GM12878 (cell line): ENCODE data around the gene RPS8. TPM values are rescaled to one million over a fixed set of nuclear protein-coding genes. Genes with fewer than 3 reads are reported as not detected.

Experiments used
- BMI1 ChIP-seq: fragments of 450-650 bp; IDR thresholded peaks from 2 replicates; pipeline ENCODE4 v1.6.1; 2016; ENCODE audit warnings: mild to moderate bottlenecking, moderate library complexity, borderline replicate concordance
- BRCA1 ChIP-seq: IDR thresholded peaks from 2 replicates; pipeline ENCODE4 v1.6.1; 2011; ENCODE audit warnings: low read depth, low read length, improper control_type of control experiment
- CHD1 ChIP-seq: IDR thresholded peaks from 2 replicates; pipeline ENCODE4 v1.6.1; 2012; ENCODE audit warnings: low read depth, low read length, improper control_type of control experiment
- DPF2 ChIP-seq: fragments of 450-650 bp; IDR thresholded peaks from 2 replicates; pipeline ENCODE4 v1.6.1; 2017; ENCODE audit warnings: mild to moderate bottlenecking
- FOXM1 ChIP-seq: IDR thresholded peaks from 2 replicates; pipeline ENCODE4 v1.6.1; 2012; ENCODE audit warnings: low read depth, mild to moderate bottlenecking, inconsistent platforms, low read length, moderate library complexity
- GABPA ChIP-seq: IDR thresholded peaks from 2 replicates; pipeline ENCODE4 v1.6.1; 2014; ENCODE audit warnings: antibody characterized with exemption, low read depth, mild to moderate bottlenecking, inconsistent platforms
- IRF4 ChIP-seq: IDR thresholded peaks from 2 replicates; pipeline ENCODE4 v1.6.1; 2011; ENCODE audit warnings: low read depth, low read length
- JUNB ChIP-seq: IDR thresholded peaks from 2 replicates; pipeline ENCODE4 v1.6.1; 2016; ENCODE audit warnings: antibody characterized with exemption, mild to moderate bottlenecking
- KLF5 ChIP-seq: fragments of 450-650 bp; IDR thresholded peaks from 2 replicates; pipeline ENCODE4 v1.6.1; 2014; ENCODE audit warnings: mild to moderate bottlenecking; ENCODE audit not compliant: partially characterized antibody
- LARP7 ChIP-seq: fragments of 450-650 bp; IDR thresholded peaks from 2 replicates; pipeline ENCODE4 v1.6.1; 2017; ENCODE audit warnings: mild to moderate bottlenecking
- NBN ChIP-seq: fragments of 450-650 bp; IDR thresholded peaks from 2 replicates; pipeline ENCODE4 v1.6.1; 2016
- NFYB ChIP-seq: IDR thresholded peaks from 2 replicates; pipeline ENCODE4 v1.6.1; 2011; ENCODE audit warnings: low read depth, mild to moderate bottlenecking, low read length, improper control_type of control experiment, moderate library complexity; ENCODE audit not compliant: insufficient read depth
- PAX5 ChIP-seq: IDR thresholded peaks from 2 replicates; pipeline ENCODE4 v1.6.1; 2011; ENCODE audit warnings: low read depth, low read length, borderline replicate concordance
- POLR2AphosphoS2 ChIP-seq: IDR thresholded peaks from 2 replicates; pipeline ENCODE4 v1.6.1; 2011; ENCODE audit warnings: low read depth, mild to moderate bottlenecking, low read length, improper control_type of control experiment, moderate library complexity
- POU2F2 ChIP-seq: IDR thresholded peaks from 3 replicates; pipeline ENCODE4 v1.6.1; 2011; ENCODE audit warnings: low read depth, mild to moderate bottlenecking, low read length, borderline replicate concordance
- SIN3A ChIP-seq: IDR thresholded peaks from 2 replicates; pipeline ENCODE4 v1.6.1; 2012; ENCODE audit warnings: low read depth, low read length, improper control_type of control experiment
- SMAD5 ChIP-seq: IDR thresholded peaks from 2 replicates; pipeline ENCODE4 v1.6.1; 2016; ENCODE audit warnings: antibody characterized with exemption, low read depth
- SP1 ChIP-seq: IDR thresholded peaks from one replicate; pipeline ENCODE4 v1.6.1; 2011; ENCODE audit warnings: low read depth, low read length
- SPI1 ChIP-seq: IDR thresholded peaks from 2 replicates; pipeline ENCODE4 v1.6.1; 2011; ENCODE audit warnings: low read depth, mild to moderate bottlenecking, low read length, moderate library complexity, borderline replicate concordance; ENCODE audit not compliant: insufficient read depth
- ZNF274 ChIP-seq: IDR thresholded peaks from one replicate; pipeline ENCODE4 v1.8.0; 2011; ENCODE audit not compliant: insufficient read length, insufficient read depth
- polyA plus RNA-seq, 11 experiments: library from polyadenylated mRNA; depleted of rRNA in 4 of 11; unstranded in 6 of 11; stranded (reverse) in 5 of 11; fragments of >200 nt; fragmentation: Nextera tagmentation in 4 of 11; fragmentation: Illumina TruSeq in 1 of 11; extraction: Ambion mirVana in 4 of 11; extraction: Trizol in 1 of 11; gene quantifications; 1 replicate in 1 of 11; 2 replicates in 10 of 11; pipeline versions ENCODE4 v1.2.1 to v1.2.3, GENCODE V29; 2011 to 2016; ENCODE audit warnings: inconsistent platforms in 2 of 11, missing spikeins in 2 of 11, low read depth in 1 of 11
- total RNA-seq, 4 experiments: library from RNA; depleted of rRNA in 3 of 4; stranded (reverse); fragments of >200 nt in 3 of 4; fragmentation: Illumina TruSeq in 1 of 4; extraction: Trizol in 1 of 4; gene quantifications; 2 replicates each; pipeline versions ENCODE4 v1.2.1 to v1.2.3, GENCODE V29; 2013 to 2021
- TF ChIP-seq, protein P1 (sequence below): fragments of 450-650 bp; IDR thresholded peaks from 2 replicates; pipeline ENCODE4 v1.6.1; 2017; ENCODE audit warnings: mild to moderate bottlenecking
- TF ChIP-seq, protein P2 (sequence below): IDR thresholded peaks from 2 replicates; pipeline ENCODE4 v1.6.1; 2011; ENCODE audit warnings: low read depth, low read length, improper control_type of control experiment, borderline replicate concordance
- TF ChIP-seq, protein P3 (sequence below): fragments of 450-650 bp; IDR thresholded peaks from 2 replicates; pipeline ENCODE4 v1.6.1; 2017; ENCODE audit warnings: mild to moderate bottlenecking, moderate library complexity
- TF ChIP-seq, protein P4 (sequence below): fragments of 450-650 bp; IDR thresholded peaks from 2 replicates; pipeline ENCODE4 v1.6.1; 2016; ENCODE audit warnings: mild to moderate bottlenecking

The RPS8 gene
- total and polyA plus RNA-seq, 10 of the 15 experiments (the other 5 are each of a cell fraction or from before 2014, with no cell fraction given), result 1,296 to 3,461 (median 2,877) TPM

DNA sequence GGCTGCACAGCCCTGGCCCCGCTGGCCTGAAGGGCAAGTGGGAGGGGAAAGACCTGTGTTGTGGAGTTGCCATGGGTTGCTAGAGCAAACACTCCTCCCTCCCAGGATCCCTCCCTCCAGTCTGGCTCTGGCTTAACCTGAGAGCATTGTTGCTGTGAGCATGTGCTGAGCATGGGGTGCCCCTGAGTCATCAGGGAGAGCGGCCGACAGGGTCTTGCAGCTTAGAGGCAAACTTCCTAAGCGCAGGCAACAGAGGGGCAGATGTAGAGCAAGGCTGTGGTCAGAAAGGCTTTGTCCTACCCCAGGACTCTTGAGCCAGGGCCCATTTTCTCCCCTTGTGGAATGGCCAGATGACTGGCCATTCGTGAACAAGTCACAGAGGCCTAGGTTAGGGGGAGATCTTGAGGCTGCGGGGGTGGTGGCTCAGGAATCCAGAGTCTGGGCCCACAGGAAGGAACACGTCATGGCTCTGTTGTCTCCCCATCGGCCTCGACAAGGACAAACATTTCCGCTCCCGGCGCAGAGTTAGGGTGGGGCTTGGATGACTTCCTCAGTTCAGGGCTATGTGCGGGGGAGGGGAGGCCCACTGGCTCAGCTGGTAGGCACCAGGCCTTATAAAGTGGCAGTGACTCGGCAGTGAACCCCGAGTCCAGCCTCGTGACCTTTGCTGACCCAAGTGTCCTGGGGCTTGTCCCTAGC is 32.2 kb downstream of the RPS8 start (continued):
- TF ChIP-seq, protein P1, sequence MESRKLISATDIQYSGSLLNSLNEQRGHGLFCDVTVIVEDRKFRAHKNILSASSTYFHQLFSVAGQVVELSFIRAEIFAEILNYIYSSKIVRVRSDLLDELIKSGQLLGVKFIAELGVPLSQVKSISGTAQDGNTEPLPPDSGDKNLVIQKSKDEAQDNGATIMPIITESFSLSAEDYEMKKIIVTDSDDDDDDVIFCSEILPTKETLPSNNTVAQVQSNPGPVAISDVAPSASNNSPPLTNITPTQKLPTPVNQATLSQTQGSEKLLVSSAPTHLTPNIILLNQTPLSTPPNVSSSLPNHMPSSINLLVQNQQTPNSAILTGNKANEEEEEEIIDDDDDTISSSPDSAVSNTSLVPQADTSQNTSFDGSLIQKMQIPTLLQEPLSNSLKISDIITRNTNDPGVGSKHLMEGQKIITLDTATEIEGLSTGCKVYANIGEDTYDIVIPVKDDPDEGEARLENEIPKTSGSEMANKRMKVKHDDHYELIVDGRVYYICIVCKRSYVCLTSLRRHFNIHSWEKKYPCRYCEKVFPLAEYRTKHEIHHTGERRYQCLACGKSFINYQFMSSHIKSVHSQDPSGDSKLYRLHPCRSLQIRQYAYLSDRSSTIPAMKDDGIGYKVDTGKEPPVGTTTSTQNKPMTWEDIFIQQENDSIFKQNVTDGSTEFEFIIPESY, result no peak
- no peak for TF ChIP-seq JUNB
- no peak for TF ChIP-seq GABPA
- peak; percentile 54; the same call in 1 of the 2 replicates for TF ChIP-seq SPI1
- TF ChIP-seq, protein P2, sequence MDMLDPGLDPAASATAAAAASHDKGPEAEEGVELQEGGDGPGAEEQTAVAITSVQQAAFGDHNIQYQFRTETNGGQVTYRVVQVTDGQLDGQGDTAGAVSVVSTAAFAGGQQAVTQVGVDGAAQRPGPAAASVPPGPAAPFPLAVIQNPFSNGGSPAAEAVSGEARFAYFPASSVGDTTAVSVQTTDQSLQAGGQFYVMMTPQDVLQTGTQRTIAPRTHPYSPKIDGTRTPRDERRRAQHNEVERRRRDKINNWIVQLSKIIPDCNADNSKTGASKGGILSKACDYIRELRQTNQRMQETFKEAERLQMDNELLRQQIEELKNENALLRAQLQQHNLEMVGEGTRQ, result no peak
- no peak for TF ChIP-seq KLF5
- TF ChIP-seq SMAD5, result no peak
- 0 out of 2 replicates have a peak, but pooled peaks have one; percentile 54 for TF ChIP-seq CHD1
- no peak for TF ChIP-seq FOXM1
- peak; percentile 28 for TF ChIP-seq SIN3A
- TF ChIP-seq NFYB, result no peak
- TF ChIP-seq, protein P3, sequence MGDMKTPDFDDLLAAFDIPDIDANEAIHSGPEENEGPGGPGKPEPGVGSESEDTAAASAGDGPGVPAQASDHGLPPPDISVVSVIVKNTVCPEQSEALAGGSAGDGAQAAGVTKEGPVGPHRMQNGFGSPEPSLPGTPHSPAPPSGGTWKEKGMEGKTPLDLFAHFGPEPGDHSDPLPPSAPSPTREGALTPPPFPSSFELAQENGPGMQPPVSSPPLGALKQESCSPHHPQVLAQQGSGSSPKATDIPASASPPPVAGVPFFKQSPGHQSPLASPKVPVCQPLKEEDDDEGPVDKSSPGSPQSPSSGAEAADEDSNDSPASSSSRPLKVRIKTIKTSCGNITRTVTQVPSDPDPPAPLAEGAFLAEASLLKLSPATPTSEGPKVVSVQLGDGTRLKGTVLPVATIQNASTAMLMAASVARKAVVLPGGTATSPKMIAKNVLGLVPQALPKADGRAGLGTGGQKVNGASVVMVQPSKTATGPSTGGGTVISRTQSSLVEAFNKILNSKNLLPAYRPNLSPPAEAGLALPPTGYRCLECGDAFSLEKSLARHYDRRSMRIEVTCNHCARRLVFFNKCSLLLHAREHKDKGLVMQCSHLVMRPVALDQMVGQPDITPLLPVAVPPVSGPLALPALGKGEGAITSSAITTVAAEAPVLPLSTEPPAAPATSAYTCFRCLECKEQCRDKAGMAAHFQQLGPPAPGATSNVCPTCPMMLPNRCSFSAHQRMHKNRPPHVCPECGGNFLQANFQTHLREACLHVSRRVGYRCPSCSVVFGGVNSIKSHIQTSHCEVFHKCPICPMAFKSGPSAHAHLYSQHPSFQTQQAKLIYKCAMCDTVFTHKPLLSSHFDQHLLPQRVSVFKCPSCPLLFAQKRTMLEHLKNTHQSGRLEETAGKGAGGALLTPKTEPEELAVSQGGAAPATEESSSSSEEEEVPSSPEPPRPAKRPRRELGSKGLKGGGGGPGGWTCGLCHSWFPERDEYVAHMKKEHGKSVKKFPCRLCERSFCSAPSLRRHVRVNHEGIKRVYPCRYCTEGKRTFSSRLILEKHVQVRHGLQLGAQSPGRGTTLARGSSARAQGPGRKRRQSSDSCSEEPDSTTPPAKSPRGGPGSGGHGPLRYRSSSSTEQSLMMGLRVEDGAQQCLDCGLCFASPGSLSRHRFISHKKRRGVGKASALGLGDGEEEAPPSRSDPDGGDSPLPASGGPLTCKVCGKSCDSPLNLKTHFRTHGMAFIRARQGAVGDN, result peak; percentile 97
- 0 out of 2 replicates have a peak, but pooled peaks have one; percentile 26 for TF ChIP-seq PAX5
- TF ChIP-seq DPF2, result peak; percentile 87
- peak; percentile 41 for TF ChIP-seq SP1
- peak; percentile 51; the same call in 1 of the 2 replicates for TF ChIP-seq BMI1
- TF ChIP-seq POU2F2, result peak; percentile 10; the same call in 1 of the 3 replicates
- TF ChIP-seq, protein P4, sequence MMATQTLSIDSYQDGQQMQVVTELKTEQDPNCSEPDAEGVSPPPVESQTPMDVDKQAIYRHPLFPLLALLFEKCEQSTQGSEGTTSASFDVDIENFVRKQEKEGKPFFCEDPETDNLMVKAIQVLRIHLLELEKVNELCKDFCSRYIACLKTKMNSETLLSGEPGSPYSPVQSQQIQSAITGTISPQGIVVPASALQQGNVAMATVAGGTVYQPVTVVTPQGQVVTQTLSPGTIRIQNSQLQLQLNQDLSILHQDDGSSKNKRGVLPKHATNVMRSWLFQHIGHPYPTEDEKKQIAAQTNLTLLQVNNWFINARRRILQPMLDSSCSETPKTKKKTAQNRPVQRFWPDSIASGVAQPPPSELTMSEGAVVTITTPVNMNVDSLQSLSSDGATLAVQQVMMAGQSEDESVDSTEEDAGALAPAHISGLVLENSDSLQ, result 0 out of 2 replicates have a peak, but pooled peaks have one; percentile 8
- no peak; the same call in 1 of the 2 replicates for TF ChIP-seq POLR2AphosphoS2
- TF ChIP-seq ZNF274, result no peak
- TF ChIP-seq BRCA1, result 0 out of 2 replicates have a peak, but pooled peaks have one; percentile 17
- peak; percentile 9; the same call in 1 of the 2 replicates for TF ChIP-seq IRF4
- TF ChIP-seq LARP7, result peak; percentile 48; the same call in 1 of the 2 replicates
- peak; percentile 71; the same call in 1 of the 2 replicates for TF ChIP-seq NBN
- TF ChIP-seq, all 136 proteins: peak for 48
